GM18517 (cell line): Measurements from ENCODE around the gene TRAF5.
"Not testable (repeated sequence)": the region's sequence is repeated elsewhere in the genome, so short reads cannot be mapped to it uniquely, and the experiment has no call there.

Experiments
- ATAC-seq: cut with Tn5 transposase; IDR thresholded peaks from one replicate; pipeline ENCODE4 v1.9.1; 2021; ENCODE audit warnings: mild to moderate bottlenecking, moderate library complexity; ENCODE audit not compliant: unreplicated experiment

The TRAF5 gene

DNA sequence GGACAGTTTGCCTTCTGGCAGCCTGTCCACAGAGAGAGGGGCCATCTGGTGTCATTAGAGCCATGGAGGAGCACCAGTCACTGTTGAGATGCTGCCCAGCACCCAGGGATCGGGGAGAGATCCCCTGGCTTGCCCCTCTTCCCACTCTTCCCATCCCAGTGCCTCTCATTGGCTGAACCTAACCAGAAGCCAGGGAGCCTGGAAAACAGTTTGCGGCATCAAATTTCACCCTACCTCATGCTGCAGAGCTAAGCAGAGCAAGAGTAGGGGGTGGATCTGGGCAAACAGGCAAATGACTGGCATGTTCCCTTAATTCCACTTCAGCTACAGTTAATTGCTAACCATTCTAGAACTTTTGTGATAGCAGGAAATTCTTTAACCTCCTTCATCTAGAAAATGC, 19.1 kb downstream of the TRAF5 start:
- ATAC-seq = no peak

DNA sequence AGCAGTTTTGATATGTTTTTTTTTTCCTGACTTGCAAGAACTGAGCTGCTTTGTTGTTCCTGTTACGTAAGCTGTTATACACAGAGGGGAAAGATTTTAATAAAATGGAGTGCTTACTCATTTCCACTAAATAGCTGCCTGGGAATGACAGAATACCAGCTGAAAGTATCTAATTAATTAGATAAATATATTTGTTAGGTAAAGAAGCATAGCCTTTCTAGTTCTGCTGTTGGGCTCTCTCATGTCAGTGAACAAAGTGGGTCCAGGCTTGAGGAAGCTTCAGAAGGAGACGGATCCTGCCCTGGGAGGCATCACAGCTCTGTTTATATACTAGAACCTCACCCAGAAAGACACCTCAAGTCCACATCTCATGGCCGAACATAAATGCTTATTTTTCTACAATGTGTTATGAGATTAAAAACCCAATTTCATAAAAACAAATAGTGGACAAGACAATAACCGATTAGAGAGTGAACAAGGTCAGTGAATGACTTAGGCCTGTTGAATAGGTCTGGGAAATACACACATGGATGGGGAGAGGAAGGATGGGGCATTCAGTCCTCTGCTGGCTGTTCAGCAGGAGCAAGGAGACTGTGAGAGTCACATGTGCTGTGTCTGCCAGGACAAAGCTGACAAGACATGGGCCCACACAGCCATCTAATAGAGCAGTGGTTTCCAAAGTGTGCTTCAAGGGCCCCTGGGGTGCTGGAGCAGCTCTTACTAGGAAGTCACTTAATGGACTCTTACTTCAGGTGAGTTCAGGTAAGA, 20.6 kb downstream of the TRAF5 start:
- no peak for ATAC-seq

DNA sequence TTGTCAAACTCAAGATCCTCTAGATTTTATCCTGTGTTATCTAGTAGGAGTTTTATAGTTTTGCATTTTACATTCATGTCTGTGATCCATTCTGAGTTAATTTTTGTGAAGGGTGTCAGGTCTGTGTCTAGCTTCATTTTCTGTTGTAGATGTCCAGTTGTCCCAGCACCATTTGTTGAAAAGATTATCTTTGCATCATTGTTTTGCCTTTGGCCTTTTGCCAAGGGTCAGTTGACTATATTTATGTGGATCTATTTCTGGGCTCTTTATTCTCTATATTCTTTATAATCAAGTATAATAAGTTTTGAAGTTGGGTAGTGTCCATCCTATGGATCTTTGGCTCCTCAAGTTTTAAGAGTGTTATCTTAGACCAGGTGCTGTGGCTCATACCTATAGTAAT, 21.9 kb downstream of the TRAF5 start:
- no peak for ATAC-seq

DNA sequence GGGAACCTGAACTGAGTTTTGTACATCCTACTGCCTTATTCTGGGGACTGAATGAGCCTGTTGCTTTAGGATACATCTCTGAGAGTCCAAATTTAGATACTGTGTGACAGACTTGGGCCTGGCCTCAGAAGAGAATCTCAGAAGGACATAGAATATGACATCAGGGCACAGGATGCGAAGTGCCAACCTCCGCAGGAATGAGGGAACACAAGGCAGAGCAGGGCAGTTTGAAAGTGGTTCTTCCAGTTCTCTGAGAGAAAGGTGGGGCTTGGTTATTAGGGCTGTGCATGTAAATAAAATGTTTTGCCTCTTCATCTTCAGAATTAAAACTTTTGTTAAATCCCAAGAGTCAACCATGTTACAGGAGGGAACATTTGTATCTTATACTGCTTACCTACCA, 23.1 kb downstream of the TRAF5 start:
- ATAC-seq = no peak

DNA sequence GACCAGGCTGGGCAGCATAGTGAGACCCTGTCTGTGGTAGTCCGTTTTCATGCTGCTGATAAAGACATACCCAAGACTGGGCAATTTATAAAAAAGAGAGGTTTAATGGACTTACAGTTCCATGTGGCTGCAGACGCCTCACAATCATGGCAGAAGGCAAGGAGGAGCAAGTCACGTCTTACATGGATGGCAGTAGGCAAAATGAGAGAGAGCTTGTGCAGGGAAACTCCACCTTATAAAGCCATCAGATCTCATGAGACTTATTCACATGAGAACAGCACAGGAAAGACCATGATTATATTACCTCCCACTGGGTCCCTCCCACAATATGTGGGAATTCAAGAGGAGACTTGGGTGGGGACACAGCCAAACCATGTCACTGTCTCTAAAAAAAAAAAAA, 25.4 kb downstream of the TRAF5 start:
- not testable (repeated sequence) for ATAC-seq

DNA sequence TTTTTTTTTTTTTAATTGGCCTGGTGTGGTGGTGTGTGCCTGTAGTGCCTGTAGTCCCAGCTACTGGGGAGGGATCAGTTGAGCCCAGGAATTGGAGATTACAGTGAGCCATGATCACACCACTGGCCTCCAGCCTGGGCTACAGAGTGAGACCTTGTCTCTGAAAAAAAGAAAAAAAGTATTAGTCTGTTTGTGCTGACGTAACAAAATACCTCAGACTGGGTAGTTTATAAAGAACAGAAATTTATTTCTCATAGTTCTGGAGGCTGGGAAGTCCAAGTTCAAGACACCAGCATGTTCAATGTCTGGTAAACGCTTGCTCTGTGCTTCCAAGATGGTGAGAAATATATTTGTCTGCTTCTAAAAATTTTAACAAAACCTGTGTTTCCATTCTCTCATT, 25.8 kb downstream of the TRAF5 start:
- ATAC-seq = no peak

DNA sequence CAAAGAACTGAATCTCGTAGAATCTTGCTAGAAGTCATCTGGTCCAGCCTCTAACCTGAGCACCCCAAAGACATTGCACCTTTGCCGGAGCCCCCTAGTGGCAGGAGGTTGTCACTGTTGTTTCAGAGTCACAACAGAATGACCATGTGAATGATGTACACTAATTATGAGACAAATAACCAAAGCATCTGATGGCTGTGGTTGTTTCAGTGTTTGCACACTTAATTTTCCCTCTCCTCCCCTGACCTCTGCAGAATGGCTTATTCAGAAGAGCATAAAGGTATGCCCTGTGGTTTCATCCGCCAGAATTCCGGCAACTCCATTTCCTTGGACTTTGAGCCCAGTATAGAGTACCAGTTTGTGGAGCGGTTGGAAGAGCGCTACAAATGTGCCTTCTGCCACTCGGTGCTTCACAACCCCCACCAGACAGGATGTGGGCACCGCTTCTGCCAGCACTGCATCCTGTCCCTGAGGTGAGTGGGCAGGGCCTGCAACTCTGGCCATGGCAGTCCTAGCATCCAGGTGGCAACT, 26.4 kb downstream of the TRAF5 start:
- peak; percentile 78 for ATAC-seq

DNA sequence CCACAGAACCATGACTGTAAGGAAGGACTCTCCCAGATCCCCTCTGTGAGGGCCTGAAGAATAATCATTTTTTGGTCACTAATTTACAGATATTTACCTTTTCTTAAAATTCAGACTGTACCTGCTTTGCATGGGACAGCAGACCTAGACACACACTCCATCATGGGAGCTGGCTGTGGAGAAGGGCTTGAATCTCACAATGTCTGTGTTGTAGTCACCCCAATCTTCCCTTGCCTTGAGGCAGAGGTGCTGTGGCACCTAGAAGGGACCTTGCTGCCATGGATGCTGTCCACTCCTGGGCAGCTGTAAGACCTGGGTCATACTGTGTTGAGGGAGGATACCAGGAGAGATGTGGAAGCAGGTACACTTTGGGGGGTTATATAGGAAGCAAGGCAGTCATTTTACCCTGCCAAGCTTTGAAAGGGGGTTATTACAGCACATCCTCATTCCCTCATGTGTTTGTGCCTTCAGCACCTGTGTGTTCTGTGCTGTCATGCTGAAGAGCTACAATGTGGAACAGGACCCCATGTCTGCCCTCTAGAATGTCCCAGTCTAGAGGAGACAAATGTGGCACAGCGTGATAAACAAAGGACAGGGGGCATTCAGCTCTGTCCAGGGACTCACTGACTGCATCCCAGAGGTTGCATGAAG, 27.1 kb downstream of the TRAF5 start:
- ATAC-seq = peak; percentile 15

DNA sequence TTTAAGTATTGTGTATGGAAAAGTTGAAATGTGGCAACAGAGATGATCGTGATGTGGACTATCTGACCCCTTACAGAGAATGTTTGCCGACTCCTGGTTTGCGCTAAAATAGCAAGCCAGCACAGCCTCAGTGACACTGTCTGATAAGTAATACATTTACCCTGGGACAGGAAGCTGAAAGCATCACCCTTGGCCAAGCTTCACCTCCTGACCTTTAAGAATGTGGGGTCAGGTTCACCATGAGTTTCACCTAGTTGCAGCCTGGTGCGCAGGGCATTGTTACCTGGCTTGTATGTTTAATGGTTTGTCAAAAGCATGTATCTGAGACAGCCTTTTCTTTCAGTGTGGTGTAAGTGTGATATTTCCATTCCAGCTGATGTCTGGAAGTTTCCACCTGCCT, 29.2 kb downstream of the TRAF5 start:
- ATAC-seq = no peak

DNA sequence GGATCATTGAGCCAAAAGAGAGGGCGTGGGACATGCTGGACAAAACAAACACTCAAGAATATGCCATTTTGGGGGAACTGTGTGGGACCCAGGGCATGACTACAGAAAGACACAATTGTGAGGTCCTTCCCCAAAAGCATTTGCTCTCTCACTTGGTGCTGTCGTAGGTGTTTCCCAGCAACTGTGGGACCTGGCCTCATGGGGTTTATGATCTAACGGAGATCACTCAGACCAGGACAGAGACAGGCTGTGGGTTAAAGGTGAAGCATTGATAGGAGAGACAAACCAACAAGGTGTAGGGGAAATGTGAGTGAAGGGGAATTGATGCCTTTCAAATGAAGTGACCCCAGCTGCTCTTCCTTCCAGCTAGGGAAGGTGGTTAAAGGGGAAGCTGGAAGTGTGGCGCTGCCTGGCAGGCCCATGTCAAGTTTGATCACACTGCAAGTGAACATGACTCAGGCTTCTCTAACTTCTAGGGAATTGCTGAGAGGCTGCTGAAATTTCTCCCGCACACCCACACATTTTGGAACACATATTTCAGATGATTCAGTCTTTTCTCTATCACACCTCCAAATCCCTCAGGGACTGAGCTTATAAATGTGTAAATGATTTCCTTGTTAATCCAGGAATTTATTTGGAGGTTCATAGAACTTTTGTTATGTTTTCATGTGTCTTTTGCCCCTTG, 30.2 kb downstream of the TRAF5 start:
- ATAC-seq = no peak

DNA sequence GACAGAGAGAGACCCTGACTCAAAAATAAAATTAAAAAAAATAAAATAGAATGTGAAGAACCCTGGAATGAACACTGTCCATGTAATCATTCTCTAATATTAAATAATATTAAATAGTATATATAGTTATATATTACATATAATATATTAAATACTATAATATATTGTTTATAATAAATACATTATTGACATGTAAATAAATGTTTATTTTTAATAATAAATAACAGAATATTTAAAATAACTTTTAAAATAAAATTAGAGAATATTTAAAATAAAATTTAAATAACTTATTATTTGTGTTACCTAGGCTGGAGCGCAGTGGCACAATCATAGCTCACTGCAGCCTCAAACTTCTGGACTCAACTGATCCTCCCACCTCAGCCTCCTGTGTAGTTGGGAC, 32.1 kb downstream of the TRAF5 start:
- ATAC-seq = no peak

DNA sequence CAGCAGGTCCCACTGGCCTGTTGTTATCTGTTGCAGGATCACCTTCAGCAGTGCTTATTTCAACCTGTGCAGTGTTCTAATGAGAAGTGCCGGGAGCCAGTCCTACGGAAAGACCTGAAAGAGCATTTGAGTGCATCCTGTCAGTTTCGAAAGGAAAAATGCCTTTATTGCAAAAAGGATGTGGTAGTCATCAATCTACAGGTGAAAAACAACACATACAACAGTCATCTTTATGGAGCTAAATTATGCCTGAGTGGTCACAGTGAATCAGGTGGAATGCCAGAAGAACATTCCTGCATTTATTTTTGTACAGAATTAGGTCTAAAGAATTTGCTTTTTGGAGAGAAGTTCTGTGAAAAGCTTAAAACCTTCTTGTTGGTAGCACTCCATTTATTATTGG, 33.2 kb downstream of the TRAF5 start:
- ATAC-seq = no peak

DNA sequence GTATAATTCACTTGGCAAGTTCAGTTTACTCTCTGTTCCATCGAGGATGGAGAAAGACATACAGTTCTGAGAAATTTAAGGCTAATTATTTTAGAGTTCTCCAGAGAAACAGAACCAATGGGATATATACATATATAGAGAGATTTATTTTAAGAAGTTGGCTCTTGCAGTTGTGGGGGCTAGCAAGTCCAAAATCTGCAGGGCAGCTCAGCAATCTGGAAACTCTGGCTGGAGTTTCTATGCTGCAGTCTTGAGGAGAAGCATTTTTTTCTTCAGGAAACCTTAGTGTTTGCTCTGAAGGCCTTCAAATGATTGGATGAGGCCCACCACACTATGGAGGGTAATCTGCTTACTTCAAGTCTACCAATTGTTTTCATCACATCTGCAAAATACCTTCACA, 34.6 kb downstream of the TRAF5 start:
- ATAC-seq = no peak

DNA sequence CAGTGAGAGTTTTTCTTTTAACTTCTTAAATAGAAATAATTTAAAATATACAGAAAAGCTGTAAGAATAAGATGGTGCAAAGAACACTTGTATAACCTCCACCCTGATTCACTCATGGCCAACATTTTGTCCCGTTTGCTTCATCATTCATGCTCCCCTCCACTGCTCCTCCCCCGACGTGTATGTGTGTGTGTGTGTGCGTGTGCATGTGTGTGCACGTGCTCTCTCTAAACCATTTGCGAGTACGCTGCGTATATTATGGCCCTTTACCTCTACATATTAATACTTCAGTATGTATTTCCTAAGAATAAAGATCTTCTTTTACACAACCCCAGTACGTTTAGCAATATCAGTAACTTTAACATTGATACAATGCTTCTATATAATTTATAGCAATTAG, 43.0 kb downstream of the TRAF5 start:
- no peak for ATAC-seq

DNA sequence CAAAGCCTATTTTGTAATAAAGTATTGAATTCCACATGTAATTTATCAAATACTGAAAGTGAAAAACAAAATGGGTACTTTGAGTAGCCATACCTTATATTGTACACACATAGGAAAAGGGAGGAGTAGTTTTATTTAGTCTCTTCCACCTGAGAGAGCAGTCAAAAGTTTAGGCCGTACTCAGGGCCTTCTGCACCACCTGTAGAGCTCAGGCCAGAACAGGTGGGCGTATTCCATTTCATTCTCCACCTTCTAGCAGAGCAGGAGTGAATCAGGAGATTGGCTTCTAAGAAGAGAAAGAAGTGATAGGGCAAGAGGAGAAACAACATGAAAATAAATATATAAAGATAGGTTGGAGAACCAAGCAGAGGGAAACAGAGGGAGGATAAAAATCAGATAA, 44.0 kb downstream of the TRAF5 start:
- no peak for ATAC-seq

DNA sequence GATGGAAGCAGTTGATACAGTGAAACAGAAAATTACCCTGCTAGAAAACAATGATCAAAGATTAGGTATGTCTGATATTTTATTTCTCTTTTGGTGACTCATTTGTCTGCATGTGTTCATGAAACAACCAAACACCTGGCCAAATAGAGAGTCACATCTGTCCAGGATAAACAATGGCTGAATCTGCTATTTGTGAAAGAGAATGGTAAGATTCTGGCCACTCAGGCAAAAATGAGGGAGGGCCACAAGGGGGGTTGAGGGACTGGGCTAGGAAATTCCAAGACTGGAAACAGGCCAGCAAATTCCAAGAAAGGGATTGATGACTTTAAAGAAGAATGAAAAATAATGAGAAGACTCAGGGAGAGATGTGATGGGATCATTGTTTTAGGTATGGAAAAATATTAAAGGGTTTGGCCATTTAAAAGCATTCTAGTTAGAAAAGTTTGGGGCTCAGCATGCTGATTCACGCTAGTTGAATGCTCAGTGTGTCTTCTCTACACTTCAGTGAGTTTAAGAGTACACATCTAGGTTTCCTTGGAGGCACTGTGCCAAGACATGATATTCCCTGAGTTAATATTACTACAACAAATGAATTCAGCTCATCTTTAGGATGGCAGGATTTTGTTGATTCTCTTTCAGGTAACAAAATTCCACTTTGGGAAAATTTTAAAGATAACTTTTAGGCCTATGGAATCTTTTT, 44.9 kb downstream of the TRAF5 start:
- no peak for ATAC-seq

DNA sequence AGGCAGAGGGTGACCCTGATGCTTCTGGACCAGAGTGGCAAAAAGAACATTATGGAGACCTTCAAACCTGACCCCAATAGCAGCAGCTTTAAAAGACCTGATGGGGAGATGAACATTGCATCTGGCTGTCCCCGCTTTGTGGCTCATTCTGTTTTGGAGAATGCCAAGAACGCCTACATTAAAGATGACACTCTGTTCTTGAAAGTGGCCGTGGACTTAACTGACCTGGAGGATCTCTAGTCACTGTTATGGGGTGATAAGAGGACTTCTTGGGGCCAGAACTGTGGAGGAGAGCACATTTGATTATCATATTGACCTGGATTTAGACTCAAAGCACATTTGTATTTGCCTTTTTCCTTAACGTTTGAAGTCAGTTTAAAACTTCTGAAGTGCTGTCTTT, 45.8 kb downstream of the TRAF5 start:
- no peak for ATAC-seq

DNA sequence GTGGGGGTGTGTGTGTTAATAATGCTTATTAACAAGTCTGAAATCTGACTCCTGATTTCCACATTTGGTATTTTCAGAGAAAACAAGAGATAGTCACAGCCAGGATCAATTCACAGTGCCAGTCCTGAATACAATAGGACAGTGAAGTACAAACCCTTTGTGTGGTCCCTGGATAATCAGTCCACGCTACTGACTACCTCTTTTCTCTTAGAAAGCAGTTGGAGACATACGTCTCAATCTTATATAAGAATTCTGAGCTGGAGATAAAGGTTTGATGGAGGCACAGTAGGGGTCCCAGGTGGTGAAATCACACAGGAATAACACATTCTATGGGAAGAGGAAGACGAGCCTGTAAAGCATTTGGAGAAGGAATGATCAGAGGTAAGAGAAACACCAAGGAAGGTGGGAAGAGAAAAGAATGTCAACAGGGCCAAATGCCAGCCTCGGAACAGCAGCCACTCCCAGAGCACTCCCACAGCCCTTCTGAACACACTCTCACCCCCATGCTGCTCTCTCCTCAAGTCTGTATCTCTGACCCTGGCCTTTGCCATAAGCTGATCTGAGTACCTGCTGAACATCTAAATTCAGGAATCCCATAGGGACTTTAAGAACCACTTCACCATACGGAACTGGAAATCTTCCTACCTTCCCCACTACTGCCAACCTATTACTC, 48.6 kb downstream of the TRAF5 start:
- ATAC-seq = no peak

DNA sequence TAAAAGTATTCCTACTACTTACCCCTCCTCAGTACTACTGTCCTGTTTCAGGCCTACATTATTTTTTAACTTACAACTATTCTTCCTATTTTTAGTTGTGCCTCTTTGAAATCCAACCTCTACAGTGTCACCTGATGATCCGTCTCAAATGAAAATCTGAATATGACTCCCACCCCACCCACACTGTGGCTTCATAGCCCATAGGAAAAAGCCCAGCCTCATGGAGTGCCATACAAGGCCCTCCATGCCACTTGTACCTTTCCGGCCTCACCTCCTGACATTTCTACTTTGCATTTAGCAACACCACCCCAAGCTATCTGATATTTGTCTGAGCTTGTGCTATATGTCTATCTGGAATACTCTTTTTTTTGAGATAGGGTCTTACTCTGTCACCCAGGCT, 49.3 kb downstream of the TRAF5 start:
- no peak for ATAC-seq

DNA sequence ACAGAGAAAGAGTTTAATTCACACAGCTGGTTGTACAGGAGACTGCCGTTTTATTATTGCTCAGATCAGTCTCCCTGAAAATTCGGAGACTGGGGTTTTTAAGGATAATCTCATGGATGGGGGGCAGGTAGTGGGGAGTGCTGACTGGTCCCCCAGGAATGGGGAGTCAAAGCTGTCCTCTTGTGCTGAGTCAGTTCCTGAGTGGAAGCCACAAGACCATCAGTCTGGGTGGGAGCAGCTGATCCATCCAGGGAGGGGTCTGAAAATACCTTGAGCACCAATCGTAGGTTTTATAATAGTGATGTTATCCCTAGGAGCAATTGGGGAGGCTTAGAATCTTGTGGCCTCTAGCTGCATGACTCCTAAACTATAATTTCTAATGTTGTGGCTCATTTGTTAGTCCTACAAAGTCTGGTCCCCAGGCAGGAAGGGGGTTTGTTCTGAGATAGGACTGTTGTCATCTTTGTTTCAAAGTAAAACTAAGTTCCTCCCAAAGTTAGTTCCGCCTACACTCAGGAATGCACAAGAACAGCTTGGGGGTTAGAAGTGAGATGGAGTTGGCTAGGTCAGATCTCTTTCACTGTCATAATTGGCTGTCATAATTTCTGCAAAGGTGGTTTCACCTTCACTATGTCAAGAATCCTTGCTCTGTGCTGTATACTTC, 50.3 kb downstream of the TRAF5 start:
- no peak for ATAC-seq
